MM.1S (cell line): Measurements from ENCODE around the gene MFRP.
A peak's percentile ranks its signal among the peaks of the same experiment; 100 is the strongest.

Experiments
- DNase-seq: peaks from one replicate; pipeline ENCODE4 v3.0.0-alpha.2; 2015
- H2AFZ ChIP-seq: fragments of 300-600 bp; sonication (generic); 2 replicates; pipeline ENCODE4 v1.6.0; 2016; ENCODE audit warnings: antibody characterized with exemption, low read length
- H3F3A ChIP-seq: fragments of 300-600 bp; sonication (generic); 2 replicates; pipeline ENCODE4 v1.6.1; 2016; ENCODE audit warnings: mild to moderate bottlenecking, antibody characterized with exemption, low read length, moderate library complexity, mixed read lengths; ENCODE audit not compliant: insufficient read depth
- H3K27ac ChIP-seq: fragments of 300-600 bp; sonication (generic); 2 replicates; pipeline ENCODE4 v1.5.1; 2016; ENCODE audit warnings: mild to moderate bottlenecking, low read length
- H3K27me3 ChIP-seq: fragments of 300-600 bp; sonication (generic); replicated peaks from 2 replicates; pipeline ENCODE4 v1.6.0; 2016; ENCODE audit warnings: low read length; ENCODE audit not compliant: insufficient read depth
- H3K36me3 ChIP-seq: fragments of 300-600 bp; sonication (generic); replicated peaks from 2 replicates; pipeline ENCODE4 v1.6.1; 2016; ENCODE audit warnings: mild to moderate bottlenecking, low read length, mixed read lengths; ENCODE audit not compliant: insufficient read depth
- H3K4me1 ChIP-seq: fragments of 300-600 bp; sonication (generic); 2 replicates; pipeline ENCODE4 v1.6.1; 2016; ENCODE audit warnings: low read length, mixed read lengths
- H3K4me2 ChIP-seq: fragments of 300-600 bp; sonication (generic); 2 replicates; pipeline ENCODE4 v1.6.0; 2016; ENCODE audit warnings: low read depth, low read length
- H3K4me3 ChIP-seq: fragments of 300-600 bp; sonication (generic); 2 replicates; pipeline ENCODE4 v1.5.1; 2016; ENCODE audit warnings: low read length, mixed read lengths
- H3K79me2 ChIP-seq: fragments of 300-600 bp; sonication (generic); 2 replicates; pipeline ENCODE4 v1.6.1; 2016; ENCODE audit warnings: mixed run types, low read length, mixed read lengths
- H3K9ac ChIP-seq: fragments of 300-600 bp; sonication (generic); 2 replicates; pipeline ENCODE4 v1.6.1; 2016; ENCODE audit warnings: low read length, mixed read lengths
- H3K9me2 ChIP-seq: fragments of 300-600 bp; sonication (generic); replicated peaks from 2 replicates; pipeline ENCODE4 v1.6.1; 2016; ENCODE audit warnings: mild to moderate bottlenecking, low read length, mixed read lengths; ENCODE audit not compliant: insufficient read depth
- H3K9me3 ChIP-seq: fragments of 300-600 bp; sonication (generic); replicated peaks from 2 replicates; pipeline ENCODE4 v1.6.1; 2016; ENCODE audit warnings: mild to moderate bottlenecking, low read length, mixed read lengths; ENCODE audit not compliant: insufficient read depth
- H4K20me1 ChIP-seq: fragments of 300-600 bp; sonication (generic); 2 replicates; pipeline ENCODE4 v1.6.1; 2016; ENCODE audit warnings: mild to moderate bottlenecking, low read length, moderate library complexity, mixed read lengths; ENCODE audit not compliant: insufficient read depth
- CTCF ChIP-seq: fragments of 300-600 bp; sonication (generic); IDR thresholded peaks from 2 replicates; pipeline ENCODE4 v1.5.1; 2016; ENCODE audit warnings: antibody characterized with exemption, low read length, mixed read lengths
- EZH2 ChIP-seq: fragments of 300-600 bp; sonication (generic); optimal IDR thresholded peaks from 2 replicates; pipeline ENCODE3; 2017; ENCODE audit warnings: low read depth, mild to moderate bottlenecking, antibody characterized with exemption, low read length, mixed read lengths
- EZH2phosphoT487 ChIP-seq: fragments of 300-600 bp; sonication (generic); IDR thresholded peaks from 2 replicates; pipeline ENCODE4 v1.6.1; 2018; ENCODE audit warnings: antibody characterized with exemption, low read length

Gene MFRP

GRCh38 chr11:119324189-119324588 lies 22.3 kb downstream of the MFRP start:
- Histone ChIP-seq H2AFZ (no peak overlapping the region), H3K4me2 (no peak overlapping the region)
- DNase-seq: no peak

GRCh38 chr11:119323532-119324033 lies 22.9 kb downstream of the MFRP start:
- H3K9ac ChIP-seq: no peak overlapping the region
- H3K79me2 ChIP-seq: no peaks in the 10 kb centered on the region
- H3K27ac ChIP-seq: no peak overlapping the region
- no peak for TF ChIP-seq EZH2phosphoT487
- peak; percentile 83 for TF ChIP-seq CTCF
- no peak for TF ChIP-seq EZH2
- H3K27me3 ChIP-seq: peaks cover 9% of the 10 kb centered on the region
- H3K4me1 ChIP-seq: peaks cover 7% of the 10 kb centered on the region; the same call in 1 of the 2 replicates
- no peak overlapping the region for H3K4me3 ChIP-seq
- DNase-seq: peak; percentile 73
- no peaks in the 10 kb centered on the region for H3K9me3 ChIP-seq
- no peaks in the 10 kb centered on the region for H4K20me1 ChIP-seq
- H3K36me3 ChIP-seq: no peaks in the 10 kb centered on the region
- H2AFZ ChIP-seq: no peak overlapping the region
- H3F3A ChIP-seq: peaks cover 7% of the 10 kb centered on the region; the same call in 1 of the 2 replicates
- no peak overlapping the region for H3K4me2 ChIP-seq
- H3K9me2 ChIP-seq: no peaks in the 10 kb centered on the region

More at GRCh38 chr11:119324189-119324588, 22.3 kb downstream of the MFRP start:
- no peak for TF ChIP-seq CTCF
- no peak for TF ChIP-seq EZH2
- no peak for TF ChIP-seq EZH2phosphoT487
- Histone ChIP-seq H3K9me3 (no peaks in the 10 kb centered on the region), H3K36me3 (no peaks in the 10 kb centered on the region), H3K79me2 (no peaks in the 10 kb centered on the region), H3K27ac (no peak overlapping the region), H4K20me1 (no peaks in the 10 kb centered on the region), H3F3A (peaks cover 7% of the 10 kb centered on the region; the same call in 1 of the 2 replicates), H3K9ac (no peak overlapping the region), H3K9me2 (no peaks in the 10 kb centered on the region), H3K4me3 (no peak overlapping the region), H3K27me3 (peaks cover 4% of the 10 kb centered on the region; the same call in 1 of the 2 replicates), H3K4me1 (peaks cover 7% of the 10 kb centered on the region; the same call in 1 of the 2 replicates)

GRCh38 chr11:119322921-119323531 lies 23.5 kb downstream of the MFRP start:
- Histone ChIP-seq H3K27me3 (peaks cover 14% of the 10 kb centered on the region), H4K20me1 (no peaks in the 10 kb centered on the region), H2AFZ (no peak overlapping the region), H3K9me2 (no peaks in the 10 kb centered on the region), H3K27ac (no peak overlapping the region), H3K4me3 (no peak overlapping the region), H3K9me3 (no peaks in the 10 kb centered on the region), H3K9ac (no peak overlapping the region), H3K4me2 (no peak overlapping the region), H3K36me3 (no peaks in the 10 kb centered on the region), H3K79me2 (no peaks in the 10 kb centered on the region), H3K4me1 (peaks cover 7% of the 10 kb centered on the region; the same call in 1 of the 2 replicates), H3F3A (peaks cover 7% of the 10 kb centered on the region; the same call in 1 of the 2 replicates)
- TF ChIP-seq EZH2phosphoT487: no peak
- no peak for TF ChIP-seq EZH2
- no peak for TF ChIP-seq CTCF
- no peak for DNase-seq
